Mesodermal cell (in vitro differentiated cells): ENCODE measurements around the gene SLC66A2.
"Not testable (repeated sequence)": the region's sequence is repeated elsewhere in the genome, so short reads cannot be mapped to it uniquely, and the experiment has no call there.

Source experiments
- H3K27ac ChIP-seq: 2 replicates; pipeline ENCODE4 v1.7.0; 2013; ENCODE audit warnings: mild to moderate bottlenecking, low read depth, low read length, moderate library complexity; ENCODE audit not compliant: severe bottlenecking
- H3K36me3 ChIP-seq: 2 replicates; pipeline ENCODE4 v1.7.1; 2013; ENCODE audit warnings: mild to moderate bottlenecking, low read length, moderate library complexity; ENCODE audit not compliant: control insufficient read depth, insufficient read depth
- H3K4me1 ChIP-seq: one replicate; pipeline ENCODE4 v1.7.1; 2013; ENCODE audit warnings: mild to moderate bottlenecking, low read length; ENCODE audit not compliant: insufficient read depth, control insufficient read depth, poor library complexity, severe bottlenecking
- H3K4me3 ChIP-seq: 2 replicates; pipeline ENCODE4 v1.7.0; 2013; ENCODE audit warnings: low read length, control low read depth, mild to moderate bottlenecking; ENCODE audit not compliant: insufficient read depth, poor library complexity, severe bottlenecking; ENCODE audit errors: extremely low read depth
- H3K9me3 ChIP-seq: 2 replicates; pipeline ENCODE4 v1.7.1; 2013; ENCODE audit warnings: mild to moderate bottlenecking, low read length, moderate library complexity; ENCODE audit not compliant: control insufficient read depth
- WGBS, 2 experiments: methylation state at CpG; one replicate each; pipeline ENCODE4 v1.1.5; 2013; ENCODE audit warnings: missing lambda C conversion rate in 2 of 2; ENCODE audit not compliant: insufficient coverage in 2 of 2; 5-methylcytosine and 5-hydroxymethylcytosine counted together

Gene SLC66A2

DNA sequence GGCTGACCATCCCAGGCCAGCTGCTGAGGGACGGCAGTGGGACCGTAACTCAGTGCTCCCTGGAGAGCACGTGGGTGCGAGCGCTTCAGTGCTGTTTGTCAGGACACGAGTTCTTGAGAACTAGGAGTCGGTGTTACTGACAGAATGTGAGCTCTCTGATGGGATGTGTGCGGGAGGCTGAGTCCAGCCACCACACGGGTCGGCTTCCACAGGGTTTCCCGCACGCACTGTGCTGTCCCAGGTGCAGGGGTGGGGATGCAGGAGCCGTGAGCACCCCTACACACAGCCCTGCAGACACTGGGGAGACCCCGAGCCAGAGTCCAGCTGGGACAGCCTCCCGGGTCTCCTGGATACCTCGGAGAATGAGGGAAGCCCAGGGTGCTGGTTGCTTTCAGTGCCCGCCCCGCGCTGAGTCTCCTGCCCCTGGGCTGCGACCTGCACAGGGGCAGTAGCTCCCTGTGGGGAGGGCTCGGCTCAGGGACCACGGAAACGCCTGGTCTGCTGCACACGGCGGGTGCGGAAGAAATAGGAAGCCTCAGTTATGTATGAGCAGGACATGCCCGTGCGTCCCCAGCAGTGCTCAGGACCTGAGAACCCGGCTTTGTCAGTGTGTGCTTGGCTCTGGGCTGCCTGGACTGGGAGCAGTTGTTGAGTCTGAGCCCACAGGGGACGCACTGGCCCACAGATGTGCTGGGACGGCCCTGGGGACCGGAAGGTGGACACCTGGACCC, 82.5 kb downstream of the SLC66A2 start:
- Histone ChIP-seq H3K9me3 (no peaks in the 10 kb centered on the region), H3K36me3 (no peaks in the 10 kb centered on the region), H3K4me1 (no peaks in the 10 kb centered on the region), H3K4me3 (no peak overlapping the region), H3K27ac (no peak overlapping the region)
- WGBS, 2 experiments = 90 to 91% methylated on average over 30 to 31 of the region's 32 CpGs

DNA sequence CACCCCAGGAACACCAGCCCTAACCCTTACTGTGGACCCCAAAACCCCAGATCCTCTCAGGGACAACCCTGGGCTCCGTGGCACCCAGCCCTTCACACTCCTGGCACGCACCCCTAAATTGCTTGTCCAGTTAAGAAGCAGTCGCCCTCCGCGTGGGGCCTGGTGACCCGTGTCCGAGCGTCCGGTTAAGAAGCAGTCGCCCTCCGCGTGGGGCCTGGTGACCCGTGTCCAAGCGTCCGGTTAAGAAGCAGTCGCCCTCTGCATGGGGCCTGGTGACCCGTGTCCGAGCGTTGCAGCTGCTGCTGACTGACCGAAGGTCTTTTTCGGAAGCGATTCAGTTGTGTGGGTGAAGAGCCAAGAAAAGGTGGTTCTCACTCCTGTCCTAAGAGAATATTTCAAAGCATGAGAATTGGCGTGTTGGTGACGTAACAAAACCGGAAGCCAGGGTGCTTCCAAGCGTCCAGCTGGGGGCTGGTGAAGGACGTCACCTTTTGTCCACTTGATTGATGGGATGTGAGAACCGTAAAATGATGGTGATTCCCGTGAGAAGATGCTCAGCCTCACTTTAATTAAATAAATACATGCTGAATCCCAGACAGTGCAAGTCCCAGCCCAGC, 83.2 kb downstream of the SLC66A2 start:
- WGBS, 2 experiments = 93 to 95% methylated on average over 24 to 29 of the region's 29 CpGs
- Histone ChIP-seq H3K4me1 (no peaks in the 10 kb centered on the region), H3K4me3 (no peak overlapping the region), H3K27ac (no peak overlapping the region), H3K36me3 (no peaks in the 10 kb centered on the region), H3K9me3 (no peaks in the 10 kb centered on the region)

DNA sequence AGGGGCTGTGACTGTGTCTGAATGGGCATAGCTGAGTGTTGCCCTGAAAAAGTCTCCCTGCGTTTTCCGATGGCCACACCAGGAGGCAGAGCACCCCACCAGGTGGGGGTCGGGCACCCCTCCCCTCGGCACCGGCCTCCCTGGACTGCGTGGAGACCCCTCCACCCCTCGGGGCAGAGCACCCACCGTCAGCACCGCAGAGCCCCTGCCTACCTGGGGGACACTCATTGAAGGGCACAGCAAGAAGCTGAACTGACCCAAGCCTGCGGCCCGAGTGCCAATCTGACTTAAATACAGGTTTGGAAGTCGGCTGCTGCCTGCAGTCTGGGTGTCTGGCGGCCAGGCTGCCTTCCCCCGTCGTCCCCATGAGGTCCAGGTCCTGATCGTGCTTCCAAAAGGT, 83.8 kb downstream of the SLC66A2 start:
- no peaks in the 10 kb centered on the region for H3K9me3 ChIP-seq
- H3K27ac ChIP-seq = no peak overlapping the region
- 87 to 88% methylated on average over 16 of the region's 16 CpGs for WGBS, 2 experiments
- no peaks in the 10 kb centered on the region for H3K4me1 ChIP-seq
- no peak overlapping the region for H3K4me3 ChIP-seq
- H3K36me3 ChIP-seq = no peaks in the 10 kb centered on the region

DNA sequence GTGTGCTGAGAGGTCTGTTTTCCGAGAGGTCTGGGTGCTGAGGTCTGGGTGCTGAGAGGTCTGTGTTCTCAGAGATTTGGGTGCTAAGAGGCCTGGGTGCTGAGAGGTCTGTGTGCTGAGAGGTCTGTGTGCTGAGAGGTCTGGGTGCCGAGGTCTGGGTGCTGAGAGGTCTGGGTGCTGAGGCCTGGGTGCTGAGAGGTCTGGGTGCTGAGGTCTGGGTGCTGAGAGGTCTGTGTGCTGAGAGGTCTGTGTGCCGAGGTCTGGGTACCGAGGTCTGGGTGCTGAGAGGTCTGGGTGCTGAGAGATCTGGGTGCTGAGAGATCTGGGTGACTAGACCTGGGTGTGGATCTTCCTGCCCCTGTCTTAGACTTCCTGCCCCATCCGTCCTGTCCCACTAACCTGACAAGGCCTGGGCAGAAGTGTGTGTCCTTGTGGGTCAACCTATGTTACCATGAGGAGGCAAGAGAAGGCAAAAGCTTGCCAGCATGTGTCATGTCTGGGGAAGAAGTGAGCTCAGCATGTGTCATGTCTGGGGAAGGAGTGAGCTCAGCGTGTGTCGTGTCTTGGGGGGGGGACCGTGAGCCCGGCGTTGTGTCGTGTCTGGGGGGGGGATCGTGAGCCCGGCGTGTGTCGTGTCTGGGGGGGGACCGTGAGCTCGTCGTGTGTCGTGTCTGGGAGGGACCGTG, 84.4 kb downstream of the SLC66A2 start:
- Histone ChIP-seq H3K4me1 (no peaks in the 10 kb centered on the region), H3K9me3 (no peaks in the 10 kb centered on the region), H3K4me3 (no peak overlapping the region), H3K36me3 (no peaks in the 10 kb centered on the region), H3K27ac (no peak overlapping the region)
- 89 to 94% methylated on average over 7 to 19 of the region's 20 CpGs for WGBS, 2 experiments

DNA sequence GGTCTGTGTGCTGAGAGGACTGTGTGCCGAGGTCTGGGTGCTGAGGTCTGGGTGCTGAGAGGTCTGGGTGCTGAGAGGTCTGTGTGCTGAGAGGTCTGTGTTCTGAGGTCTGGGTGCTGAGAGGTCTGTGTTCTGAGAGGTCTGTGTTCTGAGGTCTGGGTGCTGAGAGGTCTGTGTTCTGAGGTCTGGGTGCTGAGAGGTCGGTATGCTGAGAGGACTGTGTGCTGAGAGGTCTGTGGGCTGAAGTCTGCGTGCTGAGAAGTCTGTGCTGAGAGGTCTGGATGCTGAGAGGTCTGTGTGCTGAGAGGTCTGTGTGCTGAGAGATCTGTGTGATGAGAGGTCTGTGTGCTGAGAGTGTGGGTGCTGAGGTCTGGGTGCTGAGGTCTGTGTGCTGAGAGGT, 85.5 kb downstream of the SLC66A2 start:
- H3K4me3 ChIP-seq, H3K27ac ChIP-seq, H3K9me3 ChIP-seq, H3K4me1 ChIP-seq, H3K36me3 ChIP-seq: not testable (repeated sequence)
- 76 to 93% methylated on average over 2 to 3 of the region's 3 CpGs for WGBS, 2 experiments

DNA sequence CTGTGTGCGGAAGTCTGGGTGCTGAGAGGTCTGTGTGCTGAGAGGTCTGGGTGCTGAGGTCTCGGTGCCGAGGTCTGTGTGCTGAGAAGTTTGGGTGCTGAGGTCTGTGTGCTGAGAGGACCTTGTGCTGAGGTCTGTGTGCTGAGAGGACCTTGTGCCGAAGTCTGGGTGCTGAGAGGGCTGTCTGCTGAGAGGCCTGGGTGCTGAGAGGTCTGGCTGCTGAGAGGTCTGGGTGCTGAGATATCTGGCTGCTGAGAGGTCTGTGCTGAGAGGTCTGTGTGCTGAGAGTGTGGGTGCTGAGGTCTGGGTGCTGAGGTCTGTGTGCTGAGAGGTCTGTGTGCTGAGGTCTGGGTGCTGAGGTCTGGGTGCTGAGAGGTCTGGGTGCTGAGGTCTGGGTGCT, 86.5 kb downstream of the SLC66A2 start:
- not testable (repeated sequence) for H3K9me3 ChIP-seq, H3K4me3 ChIP-seq

DNA sequence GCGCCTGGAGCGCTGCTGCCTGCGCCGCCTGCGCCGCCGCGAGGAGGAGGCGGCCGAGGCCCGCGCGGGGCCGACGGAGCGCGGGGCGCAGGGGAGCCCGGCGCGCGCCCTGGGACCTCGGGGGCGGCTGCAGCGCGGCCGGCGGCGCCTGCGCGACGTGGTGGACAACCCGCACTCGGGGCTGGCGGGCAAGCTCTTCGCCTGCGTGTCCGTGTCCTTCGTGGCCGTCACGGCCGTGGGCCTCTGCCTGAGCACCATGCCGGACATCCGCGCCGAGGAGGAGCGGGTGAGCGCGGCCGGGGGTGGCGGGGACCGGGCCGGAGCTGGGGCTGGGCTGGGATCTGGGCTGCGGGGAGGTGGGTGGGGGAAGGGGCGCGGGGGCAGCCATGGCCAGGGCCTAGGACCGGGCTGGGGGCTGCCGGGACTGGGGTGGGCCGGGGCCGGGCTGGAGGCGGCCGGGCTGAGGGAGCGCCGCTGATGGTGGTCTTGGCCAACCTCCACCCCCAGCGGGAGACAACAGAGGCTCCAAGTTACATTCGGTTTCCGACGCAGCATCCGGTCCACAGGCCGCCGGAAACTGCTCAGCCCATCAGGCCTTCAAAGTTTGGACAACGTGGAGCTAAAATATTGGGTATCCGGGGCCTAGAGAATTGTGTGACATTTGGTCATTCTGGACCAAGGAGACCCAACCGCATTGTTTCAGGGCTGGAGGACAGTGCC, 87.3 kb downstream of the SLC66A2 start:
- 95 to 96% methylated on average over 48 to 70 of the region's 74 CpGs for WGBS, 2 experiments
- Histone ChIP-seq H3K4me3 (no peak overlapping the region), H3K4me1 (no peaks in the 10 kb centered on the region)

More for the DNA sequence above, 86.5 kb downstream of the SLC66A2 start:
- not testable (repeated sequence) for H3K36me3 ChIP-seq, H3K27ac ChIP-seq, H3K4me1 ChIP-seq
- WGBS, 2 experiments = 79 to 96% methylated on average over 3 to 4 of the region's 4 CpGs

DNA sequence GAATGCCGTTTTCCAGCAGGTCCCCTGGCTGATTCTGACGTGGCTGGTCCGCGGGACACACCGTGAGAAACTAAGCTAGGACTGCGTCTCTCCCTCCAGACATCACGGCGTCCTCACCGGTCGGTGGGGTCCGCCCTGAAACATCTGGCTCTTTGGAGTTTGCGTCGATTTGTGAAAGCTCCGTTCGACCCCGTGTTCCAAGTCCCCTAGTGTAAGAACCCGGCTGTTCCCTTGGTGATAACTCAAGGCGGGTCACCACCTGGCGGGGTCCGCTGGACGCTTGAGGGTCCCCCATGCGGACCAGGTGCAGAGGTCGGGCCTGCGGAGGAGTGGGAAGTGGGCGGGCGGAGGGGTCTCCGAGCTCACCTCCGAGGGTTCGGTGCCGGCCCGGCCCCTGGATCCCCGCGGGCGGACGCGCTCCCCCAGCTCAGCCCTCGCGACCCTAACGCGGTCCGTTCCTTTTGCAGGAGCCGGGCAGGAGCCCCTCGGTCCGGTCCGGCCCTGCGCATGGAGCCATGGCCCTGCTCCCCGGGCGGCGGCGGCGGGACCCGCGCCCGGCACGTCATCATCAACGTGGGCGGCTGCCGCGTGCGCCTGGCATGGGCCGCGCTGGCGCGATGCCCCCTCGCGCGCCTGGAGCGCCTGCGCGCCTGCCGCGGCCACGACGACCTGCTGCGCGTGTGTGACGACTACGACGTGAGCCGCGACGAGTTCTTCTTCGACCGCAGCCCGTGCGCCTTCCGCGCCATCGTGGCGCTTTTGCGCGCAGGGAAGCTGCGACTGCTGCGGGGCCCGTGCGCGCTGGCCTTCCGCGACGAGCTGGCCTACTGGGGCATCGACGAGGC, 88.1 kb downstream of the SLC66A2 start:
- H3K4me1 ChIP-seq = no peaks in the 10 kb centered on the region
- no peak overlapping the region for H3K27ac ChIP-seq
- H3K4me3 ChIP-seq = no peak overlapping the region
- no peaks in the 10 kb centered on the region for H3K36me3 ChIP-seq
- 95 to 96% methylated on average over 93 to 101 of the region's 102 CpGs for WGBS, 2 experiments
- H3K9me3 ChIP-seq = no peaks in the 10 kb centered on the region

More for the DNA sequence above, 87.3 kb downstream of the SLC66A2 start:
- Histone ChIP-seq H3K36me3 (no peaks in the 10 kb centered on the region), H3K9me3 (no peaks in the 10 kb centered on the region), H3K27ac (no peak overlapping the region)

DNA sequence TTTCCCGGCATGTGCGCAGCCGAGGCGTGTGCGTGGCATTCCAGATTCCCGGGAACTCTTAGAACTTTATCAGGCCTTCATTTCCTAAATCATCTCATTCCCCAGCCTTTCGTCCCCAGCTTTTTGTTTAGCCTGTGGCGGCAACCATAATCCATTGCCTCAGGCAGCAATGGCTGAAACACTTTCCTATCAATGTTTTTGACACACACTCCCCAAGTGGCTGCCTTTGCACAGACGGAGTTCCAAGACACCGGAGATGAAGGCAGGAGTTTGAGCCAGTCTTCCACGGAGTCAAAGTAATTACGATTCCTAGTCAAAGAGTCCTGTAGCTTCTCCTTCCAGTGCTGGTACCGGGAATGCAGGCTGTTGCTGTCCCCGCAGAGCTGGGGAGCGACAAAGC, 88.9 kb downstream of the SLC66A2 start:
- Histone ChIP-seq H3K4me3 (no peak overlapping the region), H3K36me3 (no peaks in the 10 kb centered on the region), H3K27ac (no peak overlapping the region), H3K4me1 (no peaks in the 10 kb centered on the region), H3K9me3 (no peaks in the 10 kb centered on the region)
- WGBS, 2 experiments = 87 to 88% methylated on average over 14 to 15 of the region's 15 CpGs

DNA sequence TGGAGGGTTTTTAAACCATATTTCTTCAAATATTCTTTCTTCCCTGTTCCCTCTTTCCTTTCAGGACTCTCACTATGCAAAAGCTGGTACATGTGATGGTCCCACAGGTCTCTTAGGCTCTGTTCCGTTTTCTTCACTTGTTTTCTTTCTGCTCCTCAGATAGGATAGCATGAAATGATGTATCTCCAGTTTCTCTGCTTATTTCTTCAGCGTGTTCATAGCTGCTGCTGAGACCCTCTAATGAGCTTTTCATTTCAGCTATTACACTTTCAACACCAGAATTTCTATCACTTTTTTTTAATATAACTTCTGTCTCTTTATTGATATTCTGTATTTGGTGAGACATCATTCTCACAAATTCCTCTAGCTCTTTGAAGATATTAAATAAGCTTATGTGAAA, 89.8 kb downstream of the SLC66A2 start:
- Histone ChIP-seq H3K27ac (no peak overlapping the region), H3K9me3 (no peaks in the 10 kb centered on the region), H3K36me3 (no peaks in the 10 kb centered on the region), H3K4me3 (no peak overlapping the region), H3K4me1 (no peaks in the 10 kb centered on the region)
- WGBS, 2 experiments = 100% methylated on average over 1 of the region's 2 CpGs; no CpG with 5 or more reads in 1 of the 2 experiments
